NCI-H69 (cell line): ENCODE measurements around the gene C6orf132.
A peak's percentile ranks its signal among the peaks of the same experiment; 100 is the strongest.

ENCODE experiments used
- DNase-seq: peaks from one replicate; lab custom pipeline; 2025; lab: John Stamatoyannopoulos, UW

C6orf132 gene

GRCh38 chr6:42136508-42137193 is 5.8 kb downstream of the C6orf132 start:
- DNase-seq, result peak; percentile 94

- no peak for DNase-seq
Observed at GRCh38 chr6:42135722-42136121, 6.7 kb downstream of the C6orf132 start.

GRCh38 chr6:42135161-42135560 is 7.3 kb downstream of the C6orf132 start:
- DNase-seq, result no peak

GRCh38 chr6:42133926-42134325 is 8.5 kb downstream of the C6orf132 start:
- no peak for DNase-seq

GRCh38 chr6:42131531-42131930 is 10.9 kb downstream of the C6orf132 start:
- no peak for DNase-seq

GRCh38 chr6:42129360-42129676 is 13.1 kb downstream of the C6orf132 start:
- no peak for DNase-seq

- DNase-seq, result no peak
Observed at GRCh38 chr6:42128460-42129359, 13.7 kb downstream of the C6orf132 start.

- no peak for DNase-seq
Observed at GRCh38 chr6:42125663-42126062, 16.8 kb downstream of the C6orf132 start.

GRCh38 chr6:42125231-42125630 is 17.2 kb downstream of the C6orf132 start:
- DNase-seq, result no peak

- DNase-seq, result no peak
Observed at GRCh38 chr6:42124223-42124836, 18.1 kb downstream of the C6orf132 start.

- DNase-seq, result no peak
Observed at GRCh38 chr6:42123379-42124103, 18.9 kb downstream of the C6orf132 start.

GRCh38 chr6:42120895-42121865 is 21.2 kb downstream of the C6orf132 start:
- no peak for DNase-seq

- peak; percentile 42 for DNase-seq
Observed at GRCh38 chr6:42118162-42119001, 24.0 kb downstream of the C6orf132 start.

GRCh38 chr6:42117843-42118161 is 24.6 kb downstream of the C6orf132 start:
- DNase-seq, result no peak

- DNase-seq, result peak; percentile 53
Observed at GRCh38 chr6:42113936-42114636, 28.3 kb downstream of the C6orf132 start.

- no peak for DNase-seq
Observed at GRCh38 chr6:42112351-42112750, 30.1 kb downstream of the C6orf132 start.

GRCh38 chr6:42110683-42111082 is 31.7 kb downstream of the C6orf132 start:
- DNase-seq, result no peak

GRCh38 chr6:42108071-42108470 is 34.3 kb downstream of the C6orf132 start:
- no peak for DNase-seq

- DNase-seq, result no peak
Observed at GRCh38 chr6:42106112-42107023, 36.1 kb downstream of the C6orf132 start.
